Brain pericyte (primary cell): ENCODE measurements around the gene LOXHD1.

ENCODE experiments used
- DNase-seq: peaks from one replicate; pipeline ENCODE4 v3.0.0-alpha.2; 2012; ENCODE audit warnings: low read depth, low spot score

The LOXHD1 gene

DNA sequence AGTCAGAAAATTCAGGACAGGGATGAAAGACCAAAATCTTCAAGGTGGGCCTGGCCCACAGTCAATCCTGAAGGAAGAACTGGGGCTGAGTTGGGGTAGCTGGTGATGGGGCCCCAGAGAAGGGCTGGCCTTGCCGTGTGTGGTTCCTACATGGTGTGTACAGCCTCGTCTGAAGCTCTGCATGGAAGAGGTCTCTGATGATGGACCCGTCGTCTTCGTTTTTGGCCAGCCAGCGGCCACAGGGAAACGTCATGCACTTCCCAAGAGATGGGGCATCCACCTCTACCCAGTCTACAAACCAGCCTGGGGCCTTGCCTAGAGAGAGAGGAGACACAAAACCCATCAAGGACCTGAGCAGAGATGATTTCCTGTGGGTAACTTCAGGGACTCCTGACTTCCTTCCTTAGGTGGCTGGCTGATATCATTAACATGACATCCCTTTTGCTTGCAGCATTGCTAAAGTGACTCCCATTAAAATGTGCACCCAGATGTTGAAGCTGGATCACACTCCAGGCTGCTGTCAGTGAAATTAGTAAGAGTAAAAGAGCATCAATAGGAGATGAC is 115.3 kb downstream of the LOXHD1 start:
- DNase-seq: no peak

DNA sequence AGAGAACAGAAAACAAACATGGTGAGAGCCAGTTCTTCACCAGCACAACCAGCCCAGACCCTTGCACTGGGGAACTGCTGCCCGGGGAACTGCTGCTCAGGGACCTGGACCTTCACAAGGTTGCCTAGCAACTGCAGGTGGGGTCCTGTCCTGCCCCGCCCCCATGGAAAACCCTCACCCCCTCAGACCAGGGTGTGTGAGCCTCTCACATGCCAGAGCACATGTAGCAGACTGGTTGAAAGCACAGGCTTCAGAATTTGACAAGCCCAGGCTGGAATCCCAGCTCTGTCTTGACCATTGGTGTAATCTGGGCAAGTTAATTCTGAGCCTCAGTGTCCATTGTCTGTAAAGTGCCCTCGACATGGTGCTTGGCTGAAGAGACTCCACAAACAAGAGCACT is 118.6 kb downstream of the LOXHD1 start:
- no peak for DNase-seq

DNA sequence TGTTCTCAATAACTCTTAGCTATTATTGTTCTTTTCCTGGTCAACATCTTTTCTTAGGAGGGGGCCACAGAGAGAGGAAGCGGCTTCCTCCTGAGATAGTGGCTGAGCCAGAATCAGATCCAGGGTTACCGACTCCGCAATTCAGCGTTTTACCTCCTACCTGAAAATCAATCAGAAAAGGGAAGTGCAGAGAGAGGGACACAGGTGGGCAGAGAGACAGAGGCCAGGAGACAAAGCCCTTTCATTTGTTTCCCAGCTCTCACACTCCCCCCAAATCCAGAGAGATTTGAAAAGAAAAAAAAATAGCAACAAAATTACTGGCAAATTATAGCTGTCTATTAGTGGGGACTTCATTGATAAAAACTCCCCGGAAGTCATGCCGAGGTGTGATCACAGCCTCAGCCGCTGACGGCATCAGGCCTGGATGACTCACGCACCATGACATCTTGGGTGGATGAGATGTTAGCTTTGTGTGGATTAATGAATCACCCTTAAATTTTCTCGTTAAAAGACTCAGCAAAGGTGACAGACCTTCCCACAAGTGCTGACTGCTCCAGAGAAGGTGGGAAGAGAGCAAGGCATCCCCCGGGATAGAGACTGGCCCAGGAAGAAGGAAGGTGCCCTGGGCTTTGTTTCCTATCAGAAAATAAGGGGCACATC is 120.7 kb downstream of the LOXHD1 start:
- DNase-seq: no peak

DNA sequence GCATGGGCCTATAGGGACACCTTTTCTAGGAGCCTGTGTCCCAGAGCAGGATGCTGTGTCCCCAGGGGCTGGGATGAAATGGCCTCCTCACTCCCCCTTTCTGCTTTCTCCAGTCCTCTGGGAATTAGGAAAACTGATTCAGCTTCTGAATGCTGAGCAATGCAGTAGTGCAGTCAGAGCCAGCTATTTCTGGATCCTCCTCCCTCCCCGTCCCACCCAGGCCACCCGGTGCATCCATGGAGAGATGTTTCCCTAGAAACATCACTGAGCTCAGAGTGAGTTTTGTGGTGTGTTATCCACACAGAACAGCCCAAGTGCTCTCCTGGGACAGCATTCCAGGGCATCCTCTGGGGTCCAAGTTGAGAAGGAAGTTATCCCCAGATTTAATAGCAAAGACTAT is 125.5 kb downstream of the LOXHD1 start:
- no peak for DNase-seq

DNA sequence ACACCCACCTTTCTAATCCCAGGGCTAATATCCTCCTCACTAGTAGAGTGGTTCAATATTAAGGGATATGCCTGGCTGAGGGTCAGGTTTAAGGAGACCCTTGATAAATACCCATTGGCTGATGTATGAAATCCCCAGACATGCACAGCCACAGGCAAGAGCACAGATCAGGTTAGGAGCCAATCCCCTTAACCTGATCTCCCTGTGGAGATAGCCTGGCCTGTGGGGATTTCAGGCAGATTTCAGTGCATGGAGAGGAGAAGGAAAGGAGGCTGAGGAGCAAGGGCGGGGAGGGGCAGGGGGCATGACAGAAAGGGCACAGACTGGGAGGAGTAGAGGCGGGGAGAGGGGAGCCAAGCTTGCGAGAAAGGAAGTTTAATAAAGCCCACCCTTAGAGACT is 129.0 kb downstream of the LOXHD1 start:
- no peak for DNase-seq

DNA sequence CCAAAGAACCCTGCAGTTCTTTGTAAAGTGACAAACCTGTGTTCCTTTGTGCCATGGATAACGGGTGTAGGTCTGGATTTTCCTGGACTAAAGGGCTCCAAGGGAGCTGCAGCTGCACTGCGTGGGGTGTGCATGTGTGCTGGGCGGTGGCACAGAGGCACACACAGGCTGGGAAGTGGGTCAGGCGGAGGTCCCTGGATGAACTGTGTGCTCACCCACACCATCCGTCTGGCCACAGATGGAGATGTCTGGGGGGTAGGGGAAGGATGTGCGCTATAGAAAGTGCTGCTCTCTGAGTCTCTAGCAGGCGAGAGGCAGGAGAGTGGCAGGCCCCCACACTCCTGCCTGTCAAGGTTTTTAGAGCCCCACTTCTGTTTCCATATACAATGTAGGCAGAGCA is 137.2 kb downstream of the LOXHD1 start:
- no peak for DNase-seq

- DNase-seq: no peak
These were observed 138.6 kb downstream of the LOXHD1 start for GRCh38 chr18:46518438-46518837.

DNA sequence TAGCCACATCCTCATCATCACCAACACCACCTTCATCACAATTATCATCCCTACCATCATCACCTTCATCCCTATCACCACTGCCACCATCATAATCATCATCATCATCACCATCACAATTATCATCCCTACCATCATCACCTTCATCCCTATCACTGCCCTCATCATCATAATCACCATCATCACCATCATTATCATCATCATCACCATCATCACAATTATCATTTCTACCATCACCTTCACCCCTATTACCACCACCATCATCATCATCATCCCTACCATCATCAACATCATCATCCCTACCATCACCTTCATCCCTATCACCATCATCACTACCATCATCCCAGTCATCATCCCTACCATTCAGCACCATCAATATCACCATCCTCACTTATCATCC is 140.5 kb downstream of the LOXHD1 start:
- no peak for DNase-seq

GRCh38 chr18:46510386-46510785 is 146.6 kb downstream of the LOXHD1 start:
- no peak for DNase-seq

DNA sequence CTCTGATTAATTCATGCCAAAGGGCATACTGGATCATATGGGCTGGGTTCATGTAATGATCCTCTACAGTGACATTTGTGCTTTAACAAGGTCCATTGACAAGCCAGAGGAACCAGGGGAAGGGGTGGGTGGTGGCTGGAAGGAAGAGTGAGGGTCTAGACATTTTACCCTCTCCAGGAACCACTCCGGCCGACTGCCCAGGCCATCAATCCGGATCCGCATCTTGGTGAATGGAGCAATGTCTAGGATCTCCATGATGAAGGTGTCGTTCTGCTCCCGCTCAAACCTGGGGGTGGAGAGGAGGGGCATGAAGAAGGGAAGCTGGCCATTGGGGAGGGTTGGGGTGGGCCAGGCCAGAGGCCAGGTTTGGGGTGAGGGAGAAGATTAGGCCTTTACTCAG is 147.5 kb downstream of the LOXHD1 start:
- no peak for DNase-seq

GRCh38 chr18:46506974-46507586 is 149.9 kb downstream of the LOXHD1 start:
- DNase-seq: no peak

DNA sequence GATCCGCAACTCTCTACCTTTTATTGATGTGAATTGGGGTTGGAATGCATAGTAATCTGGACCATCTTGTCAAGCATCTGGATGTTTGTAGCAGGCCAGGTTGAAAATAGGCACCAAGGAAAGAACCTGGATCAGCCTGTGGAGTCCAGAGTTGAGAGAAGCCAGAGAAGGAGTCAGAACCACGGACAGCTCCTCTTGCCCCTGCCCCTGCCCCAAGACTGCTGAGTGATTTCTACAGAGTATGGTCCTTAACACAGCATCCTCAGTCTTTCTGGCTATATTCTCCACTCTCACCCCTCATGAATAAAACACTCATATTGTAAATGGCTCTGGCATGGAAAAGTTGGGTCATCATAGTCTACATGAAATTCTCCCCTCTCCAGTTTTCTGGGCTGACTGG is 154.6 kb downstream of the LOXHD1 start:
- DNase-seq: no peak

DNA sequence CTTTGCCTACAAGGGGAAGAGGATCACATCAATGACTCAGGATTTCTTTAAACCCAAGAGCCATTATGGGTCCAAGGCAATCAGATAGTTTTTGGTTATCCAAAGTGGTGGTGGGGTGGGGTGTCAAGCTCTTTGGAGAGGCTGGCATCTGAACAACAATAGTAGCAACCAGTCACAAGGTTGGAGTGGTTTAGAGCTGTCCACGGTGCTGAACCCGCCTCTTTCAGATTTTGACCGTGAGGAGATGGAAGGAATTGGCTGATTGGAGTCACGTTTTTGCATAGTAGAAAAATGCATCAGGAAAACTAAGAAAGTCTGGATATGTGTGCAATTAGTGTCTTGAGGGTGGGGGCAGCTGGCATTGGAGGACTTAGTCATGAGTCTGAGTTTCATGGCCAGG is 159.9 kb downstream of the LOXHD1 start:
- no peak for DNase-seq

GRCh38 chr18:46488471-46489213 is 168.4 kb downstream of the LOXHD1 start:
- DNase-seq: no peak

DNA sequence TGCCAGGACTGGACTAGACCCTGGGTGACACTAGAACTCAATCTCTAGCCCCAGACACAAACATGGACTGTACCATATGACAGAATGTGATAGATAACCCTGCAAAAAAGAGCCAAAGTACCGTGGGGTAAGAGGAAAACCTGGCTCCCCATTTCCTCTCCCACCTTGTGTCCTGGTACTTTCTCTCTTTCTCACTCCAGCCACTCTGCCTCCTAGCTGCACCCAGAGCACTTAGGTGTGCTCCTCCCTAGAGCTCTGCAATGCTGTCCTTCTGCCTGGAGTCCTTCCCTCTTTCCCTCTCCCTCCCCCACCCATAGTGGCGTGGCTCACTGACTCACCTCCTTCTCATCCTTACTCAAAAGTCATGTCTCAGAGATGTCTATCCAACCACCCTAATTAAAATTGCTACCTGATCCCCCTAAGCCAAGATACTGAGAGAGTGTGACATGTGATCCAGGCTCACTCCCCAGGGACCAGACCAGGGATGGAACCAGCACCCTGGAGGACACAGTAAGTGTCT is 171.3 kb downstream of the LOXHD1 start:
- no peak for DNase-seq

DNA sequence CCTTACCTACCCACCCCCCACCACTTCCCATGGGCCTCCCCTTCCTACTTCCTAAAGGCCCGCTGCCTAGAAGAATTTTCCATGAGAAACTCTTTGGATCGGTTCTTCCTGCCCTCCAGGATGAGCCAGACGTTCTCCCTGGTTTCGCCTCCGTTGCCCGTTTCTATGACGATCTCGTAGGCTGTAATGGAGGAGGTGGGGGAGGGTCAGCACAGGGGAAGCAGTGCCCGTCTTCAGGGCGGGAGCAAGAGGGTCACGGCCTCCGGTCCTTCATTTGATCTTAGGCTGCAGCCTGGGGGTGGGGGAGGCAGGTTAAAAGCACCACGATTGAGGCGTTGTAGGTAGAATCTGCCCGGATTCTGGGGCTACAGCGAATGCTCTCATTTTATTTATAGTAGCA is 172.0 kb downstream of the LOXHD1 start:
- no peak for DNase-seq

- DNase-seq: no peak
These were observed 174.2 kb downstream of the LOXHD1 start for GRCh38 chr18:46482831-46483230.

GRCh38 chr18:46481847-46482245 is 175.2 kb downstream of the LOXHD1 start:
- no peak for DNase-seq

DNA sequence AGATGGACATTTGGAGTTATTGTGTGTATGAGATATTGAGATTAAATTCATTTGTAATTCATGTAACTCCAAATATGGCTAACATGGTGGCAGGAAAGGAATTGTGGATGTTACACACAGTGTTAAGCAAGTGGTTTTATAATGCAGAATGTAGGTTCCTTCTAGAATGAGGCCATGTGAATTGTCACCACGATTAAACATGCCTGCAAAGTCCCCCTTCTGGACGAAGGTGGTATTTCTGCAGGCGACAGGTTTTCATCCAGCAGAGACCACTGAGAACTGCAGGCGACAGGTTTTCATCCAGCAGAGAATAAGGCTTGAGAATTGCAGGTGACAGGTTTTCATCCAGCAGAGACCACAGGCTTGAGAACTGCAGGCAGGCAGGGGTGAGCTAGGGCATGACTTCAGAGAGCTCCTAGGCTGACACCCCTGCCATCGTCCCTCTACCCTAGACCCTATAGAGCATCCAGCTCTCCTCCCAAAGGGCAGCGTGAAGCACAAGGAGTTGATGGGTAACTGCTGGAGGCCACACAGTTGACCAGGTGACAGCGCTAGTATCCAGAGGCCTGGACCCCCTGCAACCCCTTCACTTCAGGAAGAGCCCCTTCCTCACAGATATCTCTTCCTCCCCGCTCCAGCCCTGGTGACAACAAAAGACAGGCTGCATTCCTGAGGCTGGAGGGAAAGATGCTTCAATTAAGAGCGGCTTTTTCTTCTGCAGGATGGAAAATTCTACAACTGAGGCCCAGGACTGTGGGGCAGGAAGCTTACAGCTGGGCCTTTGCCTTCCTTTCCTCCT is 175.8 kb downstream of the LOXHD1 start:
- DNase-seq: no peak

DNA sequence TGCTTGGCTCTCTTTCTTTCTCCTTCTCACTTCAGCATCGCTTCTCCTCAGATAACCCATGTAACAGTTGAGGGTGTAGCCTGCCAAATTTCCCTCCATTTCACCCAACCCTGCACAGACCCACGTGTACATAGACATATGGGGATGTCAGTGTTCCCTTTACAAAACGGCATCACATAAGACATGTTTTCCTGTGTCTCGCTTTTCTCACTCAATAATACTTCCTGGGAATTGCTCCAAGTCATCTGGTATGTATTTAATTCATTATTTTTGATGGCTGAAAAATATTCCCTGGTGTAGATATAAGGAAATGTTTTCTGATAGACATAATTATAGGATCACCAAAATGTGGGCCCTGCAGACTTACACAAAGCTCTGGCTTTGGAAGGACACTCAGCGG is 176.8 kb downstream of the LOXHD1 start:
- DNase-seq: no peak

DNA sequence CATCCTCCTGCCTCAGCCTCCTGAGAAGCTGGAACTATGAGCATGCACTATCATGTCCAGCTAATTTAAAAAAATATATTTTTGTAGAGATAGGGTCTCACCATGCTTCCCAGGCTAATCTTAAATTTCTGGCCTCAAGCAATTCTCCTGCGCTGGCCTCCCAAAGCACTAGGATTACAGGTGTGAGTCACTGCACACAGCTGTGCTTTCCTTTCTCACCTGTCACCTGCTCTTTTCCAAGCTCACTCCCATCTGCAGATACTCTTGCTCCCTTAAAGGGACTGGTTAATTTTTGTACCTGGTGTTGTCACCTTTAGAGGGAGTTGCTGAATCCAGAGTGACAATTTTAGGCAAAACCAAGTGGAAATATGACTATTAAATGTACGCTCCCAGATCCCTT is 178.2 kb downstream of the LOXHD1 start:
- no peak for DNase-seq
